H1 (cell line): ENCODE data around the gene KIF22.

ENCODE experiments used
- BACH1 ChIP-seq: IDR thresholded peaks from 2 replicates; pipeline ENCODE4 v1.6.1; 2012; ENCODE audit warnings: low read length, improper control_type of control experiment
- EZH2 ChIP-seq: fragments of 200-600 bp; sonication (generic); IDR thresholded peaks from 2 replicates; pipeline ENCODE4 v1.7.1; 2012; ENCODE audit warnings: low read depth, mild to moderate bottlenecking, moderate library complexity, low read length, inconsistent platforms; ENCODE audit not compliant: severe bottlenecking
- GTF2F1 ChIP-seq: IDR thresholded peaks from 2 replicates; pipeline ENCODE4 v1.6.1; 2012; ENCODE audit warnings: low read depth, low read length, improper control_type of control experiment, borderline replicate concordance
- MAX ChIP-seq: IDR thresholded peaks from 2 replicates; pipeline ENCODE4 v1.6.1; 2012; ENCODE audit warnings: inconsistent platforms
- RAD21 ChIP-seq, 2 experiments: IDR thresholded peaks in 1 of 2; conservative IDR thresholded peaks in 1 of 2; 2 replicates each; pipeline ENCODE4 v1.6.1; 2011; ENCODE audit warnings: low read depth in 2 of 2, low read length in 2 of 2, improper control_type of control experiment in 1 of 2, inconsistent platforms in 1 of 2, mild to moderate bottlenecking in 1 of 2, moderate library complexity in 1 of 2
- RNF2 ChIP-seq: fragments of 200-900, 300-1000 bp; sonication (generic); IDR thresholded peaks from 2 replicates; pipeline ENCODE4 v1.7.1; 2016; ENCODE audit warnings: borderline replicate concordance, low read depth, mild to moderate bottlenecking, antibody characterized with exemption, low read length; ENCODE audit not compliant: poor library complexity, severe bottlenecking; ENCODE audit errors: missing control alignments
- SUZ12 ChIP-seq: fragments of 200-600 bp; sonication (generic); IDR thresholded peaks from 2 replicates; pipeline ENCODE4 v1.6.1; 2012; ENCODE audit warnings: mild to moderate bottlenecking, inconsistent platforms, low read length, moderate library complexity, mixed read lengths
- TF ChIP-seq, protein P1 (sequence below), 3 experiments: IDR thresholded peaks; 1 replicate in 2 of 3; 2 replicates in 1 of 3; pipeline versions ENCODE4 v1.5.1 to v1.6.1; 2011; ENCODE audit warnings: low read length in 3 of 3, mild to moderate bottlenecking in 3 of 3, inconsistent platforms in 2 of 3, low read depth in 1 of 3, moderate library complexity in 1 of 3; ENCODE audit not compliant: insufficient read depth in 1 of 3; ENCODE audit errors: control extremely low read depth in 1 of 3
- TF ChIP-seq, protein P2 (sequence below): IDR thresholded peaks from 2 replicates; pipeline ENCODE4 v1.6.1; 2011; ENCODE audit warnings: low read length, improper control_type of control experiment

GRCh38 chr16:29777576-29778350, 12.8 kb upstream of the KIF22 start, which contains the start of gene ZG16:
- no peak for TF ChIP-seq EZH2
- TF ChIP-seq, protein P1, sequence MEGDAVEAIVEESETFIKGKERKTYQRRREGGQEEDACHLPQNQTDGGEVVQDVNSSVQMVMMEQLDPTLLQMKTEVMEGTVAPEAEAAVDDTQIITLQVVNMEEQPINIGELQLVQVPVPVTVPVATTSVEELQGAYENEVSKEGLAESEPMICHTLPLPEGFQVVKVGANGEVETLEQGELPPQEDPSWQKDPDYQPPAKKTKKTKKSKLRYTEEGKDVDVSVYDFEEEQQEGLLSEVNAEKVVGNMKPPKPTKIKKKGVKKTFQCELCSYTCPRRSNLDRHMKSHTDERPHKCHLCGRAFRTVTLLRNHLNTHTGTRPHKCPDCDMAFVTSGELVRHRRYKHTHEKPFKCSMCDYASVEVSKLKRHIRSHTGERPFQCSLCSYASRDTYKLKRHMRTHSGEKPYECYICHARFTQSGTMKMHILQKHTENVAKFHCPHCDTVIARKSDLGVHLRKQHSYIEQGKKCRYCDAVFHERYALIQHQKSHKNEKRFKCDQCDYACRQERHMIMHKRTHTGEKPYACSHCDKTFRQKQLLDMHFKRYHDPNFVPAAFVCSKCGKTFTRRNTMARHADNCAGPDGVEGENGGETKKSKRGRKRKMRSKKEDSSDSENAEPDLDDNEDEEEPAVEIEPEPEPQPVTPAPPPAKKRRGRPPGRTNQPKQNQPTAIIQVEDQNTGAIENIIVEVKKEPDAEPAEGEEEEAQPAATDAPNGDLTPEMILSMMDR (IDR thresholded peaks at IDR 0.05; ENCODE audit: control extremely low read depth in 1 of 3, insufficient read depth in 1 of 3, low read depth in 1 of 3, low read length in 3 of 3): no peak
- TF ChIP-seq RAD21 (IDR thresholded peaks at IDR 0.05 in 1 of 2, conservative IDR thresholded peaks at IDR 0.05 in 1 of 2; ENCODE audit: low read depth in 2 of 2, low read length in 2 of 2): no peak
- no peak for TF ChIP-seq RNF2
- no peak for TF ChIP-seq BACH1
- TF ChIP-seq, protein P2, sequence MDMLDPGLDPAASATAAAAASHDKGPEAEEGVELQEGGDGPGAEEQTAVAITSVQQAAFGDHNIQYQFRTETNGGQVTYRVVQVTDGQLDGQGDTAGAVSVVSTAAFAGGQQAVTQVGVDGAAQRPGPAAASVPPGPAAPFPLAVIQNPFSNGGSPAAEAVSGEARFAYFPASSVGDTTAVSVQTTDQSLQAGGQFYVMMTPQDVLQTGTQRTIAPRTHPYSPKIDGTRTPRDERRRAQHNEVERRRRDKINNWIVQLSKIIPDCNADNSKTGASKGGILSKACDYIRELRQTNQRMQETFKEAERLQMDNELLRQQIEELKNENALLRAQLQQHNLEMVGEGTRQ: no peak
- TF ChIP-seq SUZ12: no peak
- TF ChIP-seq MAX: no peak
- TF ChIP-seq GTF2F1: no peak
